GM12875 (cell line): ENCODE results near the gene DUSP22.

Source experiments
- H3K4me3 ChIP-seq: one replicate; pipeline ENCODE4 v1.5.1; 2011; ENCODE audit warnings: low read depth, low read length, control low read depth
- CTCF ChIP-seq: IDR thresholded peaks from 2 replicates; pipeline ENCODE4 v1.5.1; 2011; ENCODE audit warnings: low read depth, mild to moderate bottlenecking, control low read depth, inconsistent platforms, low read length, moderate library complexity, borderline replicate concordance; ENCODE audit not compliant: insufficient read depth

The DUSP22 gene

GRCh38 chr6:347232-347631, 54.9 kb downstream of the DUSP22 start:
- TF ChIP-seq CTCF: no peak
- H3K4me3 ChIP-seq: no peak overlapping the region

- no peak for TF ChIP-seq CTCF
- H3K4me3 ChIP-seq: no peak overlapping the region
Observed at GRCh38 chr6:347951-348859, 55.9 kb downstream of the DUSP22 start.

GRCh38 chr6:348860-349396, 56.6 kb downstream of the DUSP22 start:
- H3K4me3 ChIP-seq: no peak overlapping the region
- no peak for TF ChIP-seq CTCF

DNA sequence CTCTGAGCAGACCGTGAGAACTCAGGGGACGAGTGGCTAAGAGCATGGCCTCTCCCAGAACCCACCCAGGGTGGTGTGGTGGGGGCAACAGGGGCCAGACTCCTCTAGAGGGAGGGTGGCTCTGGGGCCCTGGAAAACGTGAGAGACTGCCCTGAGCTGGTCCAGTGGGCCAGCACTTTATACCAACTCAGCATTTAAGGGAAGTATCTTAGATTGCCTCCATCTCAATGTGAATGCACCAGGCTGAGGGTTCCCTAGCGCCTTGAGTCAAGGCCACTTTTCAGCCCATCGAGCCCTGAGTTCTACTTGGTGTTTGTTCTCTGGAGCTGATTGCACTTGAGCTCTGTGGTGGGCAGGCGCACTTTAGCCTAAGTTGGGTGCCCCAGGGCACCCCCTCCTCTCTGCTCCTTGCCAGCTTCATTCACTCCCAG, 57.2 kb downstream of the DUSP22 start:
- TF ChIP-seq CTCF: no peak
- H3K4me3 ChIP-seq: no peak overlapping the region

DNA sequence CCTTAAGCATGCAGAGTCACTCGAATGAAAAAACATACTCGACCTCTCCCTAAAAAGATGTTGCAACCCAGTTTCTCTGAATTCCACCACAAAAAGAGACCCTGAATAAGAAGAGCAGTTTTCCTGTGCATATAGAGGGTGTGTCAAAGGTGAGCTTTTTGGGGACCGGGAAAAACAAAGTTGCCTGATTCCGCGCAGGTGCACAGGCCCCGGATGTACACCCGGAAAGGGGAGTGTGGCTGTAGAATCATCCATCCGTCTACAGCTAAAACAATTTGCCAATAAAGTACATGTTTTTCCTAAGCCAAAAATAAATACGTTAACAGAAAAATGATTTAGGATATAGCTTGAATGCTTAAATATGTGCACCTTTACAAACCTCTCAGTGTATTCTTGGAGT, 58.1 kb downstream of the DUSP22 start:
- H3K4me3 ChIP-seq: no peak overlapping the region
- no peak for TF ChIP-seq CTCF

- no peak overlapping the region for H3K4me3 ChIP-seq
- no peak for TF ChIP-seq CTCF
Observed at GRCh38 chr6:351011-351866, 59.0 kb downstream of the DUSP22 start.

GRCh38 chr6:351867-352289, 59.6 kb downstream of the DUSP22 start:
- H3K4me3 ChIP-seq: no peak overlapping the region
- no peak for TF ChIP-seq CTCF
